GM19238 (cell line): ENCODE results near the gene PRPF38B.
"Not testable (repeated sequence)": the region's sequence is repeated elsewhere in the genome, so short reads cannot be mapped to it uniquely, and the experiment has no call there.

Experiments
- DNase-seq: peaks from one replicate; pipeline ENCODE4 v3.0.0; 2011; ENCODE audit warnings: low spot score; ENCODE audit not compliant: insufficient read length

PRPF38B gene, protein sequence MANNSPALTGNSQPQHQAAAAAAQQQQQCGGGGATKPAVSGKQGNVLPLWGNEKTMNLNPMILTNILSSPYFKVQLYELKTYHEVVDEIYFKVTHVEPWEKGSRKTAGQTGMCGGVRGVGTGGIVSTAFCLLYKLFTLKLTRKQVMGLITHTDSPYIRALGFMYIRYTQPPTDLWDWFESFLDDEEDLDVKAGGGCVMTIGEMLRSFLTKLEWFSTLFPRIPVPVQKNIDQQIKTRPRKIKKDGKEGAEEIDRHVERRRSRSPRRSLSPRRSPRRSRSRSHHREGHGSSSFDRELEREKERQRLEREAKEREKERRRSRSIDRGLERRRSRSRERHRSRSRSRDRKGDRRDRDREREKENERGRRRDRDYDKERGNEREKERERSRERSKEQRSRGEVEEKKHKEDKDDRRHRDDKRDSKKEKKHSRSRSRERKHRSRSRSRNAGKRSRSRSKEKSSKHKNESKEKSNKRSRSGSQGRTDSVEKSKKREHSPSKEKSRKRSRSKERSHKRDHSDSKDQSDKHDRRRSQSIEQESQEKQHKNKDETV

GRCh38 chr1:108691942-108692723, at the start of gene PRPF38B:
TSS of gene PRPF38B (plus strand) at chr1:108692310. CDS start at chr1:108692592, 282 bp downstream.
- peak; percentile 89 for DNase-seq

DNA sequence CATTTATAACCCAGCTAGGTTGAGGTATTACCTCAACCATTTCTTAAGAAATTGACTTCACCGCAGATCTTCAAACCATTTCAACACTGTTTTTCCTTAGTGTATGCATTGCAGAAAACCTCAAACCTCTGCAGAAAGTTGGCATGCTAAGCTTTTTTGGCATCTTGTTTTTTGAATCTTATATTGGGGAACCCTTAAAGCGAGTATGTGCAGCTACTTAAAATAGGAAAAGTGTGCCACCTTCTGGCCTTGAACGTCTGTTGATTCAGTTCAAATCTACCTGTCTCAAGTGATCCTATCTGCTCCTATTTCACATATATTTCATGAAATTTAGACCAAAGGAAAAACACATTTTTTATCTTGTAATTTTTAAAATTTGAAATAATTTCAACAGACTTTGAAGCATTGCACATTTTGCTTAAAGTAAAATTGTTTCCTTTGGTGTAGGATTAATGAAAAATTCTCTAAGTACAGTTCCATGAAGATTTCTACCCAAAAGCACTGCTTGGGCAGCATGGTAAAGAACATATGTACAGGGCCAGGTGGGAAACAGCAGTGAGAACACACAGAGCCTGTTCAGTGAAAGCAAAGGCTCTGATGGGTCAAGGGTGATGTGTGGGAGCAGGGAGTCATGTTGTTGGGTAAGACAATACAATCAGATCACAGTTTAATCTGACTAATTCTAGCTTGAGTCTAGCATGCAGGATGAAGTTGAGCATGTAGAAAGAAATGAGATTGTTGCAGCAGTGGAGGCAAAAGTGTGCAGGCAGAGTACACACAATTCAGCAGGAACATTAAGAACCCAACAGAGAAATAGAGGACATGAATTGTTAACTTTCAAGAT, 48.4 kb upstream of the PRPF38B start:
- DNase-seq, result no peak

GRCh38 chr1:108644984-108645383, 47.1 kb upstream of the PRPF38B start:
- DNase-seq, result no peak

DNA sequence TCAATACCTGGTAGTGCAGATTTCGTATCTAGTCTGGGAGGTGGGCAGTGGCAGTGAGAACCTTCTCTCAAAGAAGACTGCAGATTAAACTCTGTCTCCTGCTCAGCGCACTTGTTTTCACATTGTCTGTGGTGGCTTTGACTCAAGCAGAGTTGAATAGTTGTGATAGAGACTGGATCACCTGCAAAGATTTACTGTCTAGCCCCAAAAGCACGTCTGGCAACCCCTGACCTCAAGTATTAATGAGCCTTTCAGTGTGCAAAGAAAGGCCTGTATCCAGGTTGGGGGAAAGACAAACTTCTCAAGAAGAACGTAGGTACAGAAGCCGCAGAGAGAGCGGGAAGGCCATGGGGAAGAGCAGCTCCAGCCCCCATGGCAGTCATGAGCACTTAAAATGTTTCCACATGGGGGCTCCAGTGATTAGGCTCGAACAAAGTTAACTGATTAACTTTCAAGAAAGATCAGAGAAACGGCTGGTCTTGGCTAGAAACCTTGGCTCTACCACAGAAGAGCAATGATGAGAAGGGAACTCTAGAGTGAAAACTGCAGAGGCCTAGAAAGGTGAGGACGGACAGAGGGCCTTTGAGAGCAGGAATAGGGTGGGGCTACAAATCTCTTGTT, 46.4 kb upstream of the PRPF38B start:
- DNase-seq, result no peak

- no peak for DNase-seq
Measured at GRCh38 chr1:108646265-108646647, 45.9 kb upstream of the PRPF38B start.

GRCh38 chr1:108646648-108647269, 45.4 kb upstream of the PRPF38B start:
- DNase-seq, result no peak

DNA sequence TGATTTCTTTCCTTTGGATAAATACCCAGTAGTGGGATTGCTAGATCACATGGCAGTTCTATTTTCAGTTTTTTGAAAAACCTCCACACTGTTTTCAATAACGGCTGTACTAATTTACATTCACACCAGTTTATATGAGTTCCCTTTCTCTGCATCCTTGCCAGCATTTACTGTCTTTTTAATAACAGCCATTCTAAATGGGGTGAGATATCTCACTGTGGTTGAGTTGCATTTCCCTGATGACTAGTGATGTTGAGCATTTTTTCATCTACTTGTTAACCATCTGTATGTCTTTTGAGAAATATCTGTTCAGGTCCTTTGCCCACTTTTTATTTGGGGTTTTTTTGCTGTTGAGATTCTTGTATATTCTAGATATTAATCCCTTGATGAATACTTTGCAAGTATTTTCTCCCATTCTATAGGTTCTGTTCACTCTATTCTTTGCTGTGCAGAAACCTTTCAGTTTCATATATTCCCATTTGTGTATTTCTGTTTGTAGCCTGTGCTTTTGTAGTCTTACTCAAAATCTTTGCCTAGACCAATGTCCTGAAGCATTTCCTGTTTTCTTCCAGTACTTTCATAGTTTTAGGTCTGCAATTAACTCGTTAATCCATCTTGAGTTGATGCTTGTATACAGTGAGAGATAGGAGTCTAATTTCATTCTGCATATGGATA, 38.5 kb upstream of the PRPF38B start:
- DNase-seq, result no peak

GRCh38 chr1:108657356-108658080, 34.6 kb upstream of the PRPF38B start:
- DNase-seq, result no peak

DNA sequence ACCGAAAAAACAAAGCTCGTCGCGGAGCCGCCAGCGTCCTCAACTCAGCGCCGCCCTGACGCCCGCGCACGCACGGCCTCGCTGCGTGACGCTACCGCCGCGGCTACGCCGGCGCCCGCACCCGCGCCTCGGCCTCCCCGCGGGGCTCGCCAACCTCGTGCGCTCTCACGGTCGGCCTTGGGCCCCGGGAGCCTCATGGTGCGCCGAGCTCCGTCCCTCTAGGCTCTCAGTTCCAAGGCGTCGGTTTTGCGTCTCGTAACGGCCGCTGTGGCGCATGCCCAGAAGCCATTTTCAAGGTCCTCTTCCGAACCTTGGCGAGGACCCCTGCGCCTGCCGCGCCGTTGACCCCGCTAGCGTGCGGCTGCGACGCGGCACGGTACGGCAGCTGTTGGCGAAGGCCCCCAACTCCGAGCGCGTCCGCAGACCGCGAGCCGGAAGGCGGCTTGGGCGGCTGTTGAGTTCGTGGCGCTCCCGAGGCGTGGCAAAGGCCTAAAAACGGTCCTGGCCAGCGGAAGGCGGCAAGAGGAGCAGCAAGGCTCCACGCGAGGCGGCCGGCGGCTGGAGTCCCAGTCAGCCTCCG, 31.0 kb upstream of the PRPF38B start, which contains the start of gene HENMT1:
TSS of gene HENMT1 (minus strand) at position 64 of the 580 bp plus-strand sequence. CDS start 1,209 bp downstream, outside the sequence.
- DNase-seq, result peak; percentile 53

GRCh38 chr1:108663074-108663473, 29.0 kb upstream of the PRPF38B start:
- no peak for DNase-seq

GRCh38 chr1:108664481-108664880, 27.6 kb upstream of the PRPF38B start:
- no peak for DNase-seq

GRCh38 chr1:108665067-108665466, 27.0 kb upstream of the PRPF38B start:
- DNase-seq, result no peak

- DNase-seq, result no peak
Measured at GRCh38 chr1:108665771-108666170, 26.3 kb upstream of the PRPF38B start.

DNA sequence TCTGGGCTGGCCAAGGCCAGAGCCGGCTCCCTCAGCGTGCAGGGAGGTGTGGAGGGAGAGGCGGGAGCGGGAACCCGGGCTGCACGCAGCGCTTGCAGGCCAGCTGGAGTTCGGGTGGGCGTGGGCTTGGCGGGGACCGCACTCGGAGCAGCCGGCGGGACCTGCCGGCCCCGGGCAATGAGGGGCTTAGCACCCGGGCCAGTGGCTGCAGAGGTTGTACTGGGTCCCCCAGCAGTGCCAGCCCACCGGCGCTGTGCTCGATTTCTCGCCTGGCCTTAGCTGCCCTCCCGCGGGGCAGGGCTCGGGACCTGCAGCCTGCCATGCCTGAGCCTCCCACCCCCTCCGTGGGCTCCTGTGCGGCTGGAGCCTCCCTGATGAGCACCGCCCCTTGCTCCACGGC, 24.7 kb upstream of the PRPF38B start:
- DNase-seq, result not testable (repeated sequence)

- DNase-seq, result no peak
Measured at GRCh38 chr1:108668777-108669176, 23.3 kb upstream of the PRPF38B start.

- no peak for DNase-seq
Measured at GRCh38 chr1:108669679-108670078, 22.4 kb upstream of the PRPF38B start.

DNA sequence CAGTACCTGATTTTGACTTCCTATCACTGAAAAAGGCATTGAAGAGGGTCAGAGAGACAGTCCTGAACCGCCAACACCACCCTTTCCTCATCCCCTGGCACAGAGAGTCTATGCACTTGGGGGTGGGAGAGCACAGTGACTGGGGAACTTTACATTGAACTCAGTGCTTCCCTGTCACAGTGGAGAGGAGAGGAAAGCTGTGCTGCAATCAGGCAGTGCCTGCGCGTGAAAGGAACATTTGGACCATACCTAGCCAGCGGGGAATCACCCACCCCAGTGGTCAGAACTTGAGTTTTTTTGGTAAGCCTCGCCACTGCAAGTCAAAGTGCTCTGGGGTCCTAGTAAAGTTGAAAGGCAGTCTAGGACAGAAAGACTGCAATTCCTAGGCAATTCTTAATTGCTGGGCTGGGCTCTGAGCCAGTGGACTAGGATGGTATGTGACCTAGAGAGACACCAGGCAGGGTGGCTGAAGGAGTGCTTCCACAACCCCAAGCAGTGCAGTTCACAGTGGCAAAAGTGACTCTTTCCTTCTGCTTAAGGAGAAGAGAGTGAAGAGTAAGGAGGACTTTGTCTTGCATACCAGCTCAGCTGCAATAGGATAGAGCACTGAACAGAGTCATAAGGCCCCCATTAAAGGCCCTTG, 21.9 kb upstream of the PRPF38B start:
- no peak for DNase-seq

DNA sequence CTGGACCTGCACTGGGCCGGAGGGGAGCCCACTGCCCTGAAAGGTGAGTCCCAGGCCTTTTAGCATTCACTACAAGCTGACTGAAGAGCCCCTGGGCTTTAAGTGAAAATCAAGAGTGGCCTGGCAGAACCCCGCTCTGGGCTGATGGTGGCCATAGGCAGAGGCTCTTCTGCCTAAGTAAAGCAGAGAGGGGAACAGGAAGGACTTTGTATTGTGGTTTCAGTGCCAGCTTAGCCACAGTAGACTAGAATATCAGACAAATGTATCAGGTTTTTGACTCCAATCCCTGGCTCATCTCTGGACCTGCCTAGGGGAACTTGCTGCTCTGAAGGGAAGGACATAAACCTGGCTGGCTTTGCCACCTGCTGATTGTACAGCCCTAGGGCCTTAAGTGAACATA, 21.0 kb upstream of the PRPF38B start:
- no peak for DNase-seq
